Cortex of kidney (tissue), 1 donor: ENCODE results near the gene CLK2.

Source experiments
- DNase-seq: peaks from one replicate; lab custom pipeline; 2025; lab: John Stamatoyannopoulos, UW

CLK2 gene

GRCh38 chr1:155273343-155274245, at the start of gene CLK2:
Gene CLK2 (minus strand): TSS chr1:155273504. CDS start chr1:155270977, 2,527 bp downstream.
- peak; percentile 39 for DNase-seq

GRCh38 chr1:155322571-155322952, 49.3 kb upstream of the CLK2 start:
- DNase-seq = no peak

GRCh38 chr1:155321639-155322503, 48.6 kb upstream of the CLK2 start:
- no peak for DNase-seq

- DNase-seq = no peak
Measured at GRCh38 chr1:155320661-155321617, 47.6 kb upstream of the CLK2 start, which contains the start of gene RUSC1. Gene RUSC1 (plus strand): TSS chr1:155320894. CDS start chr1:155321774, 880 bp downstream.

GRCh38 chr1:155320252-155320651, 46.9 kb upstream of the CLK2 start:
- DNase-seq = no peak

- DNase-seq = no peak
Measured at GRCh38 chr1:155319536-155319935, 46.2 kb upstream of the CLK2 start.

- DNase-seq = no peak
Measured at GRCh38 chr1:155318082-155318481, 44.8 kb upstream of the CLK2 start.

GRCh38 chr1:155316922-155317321, 43.6 kb upstream of the CLK2 start:
- no peak for DNase-seq

GRCh38 chr1:155313261-155313660, 40.0 kb upstream of the CLK2 start:
- no peak for DNase-seq

GRCh38 chr1:155309423-155310021, 36.2 kb upstream of the CLK2 start:
- DNase-seq = no peak

GRCh38 chr1:155308493-155309422, 35.5 kb upstream of the CLK2 start, which contains the start of gene FDPS:
Gene FDPS (plus strand): TSS chr1:155308866. CDS start chr1:155309790, 924 bp downstream.
- peak; percentile 65 for DNase-seq

- no peak for DNase-seq
Measured at GRCh38 chr1:155307247-155307740, 34.0 kb upstream of the CLK2 start.

- DNase-seq = no peak
Measured at GRCh38 chr1:155305881-155306391, 32.6 kb upstream of the CLK2 start.

GRCh38 chr1:155304558-155305063, 31.3 kb upstream of the CLK2 start:
- DNase-seq = no peak

- no peak for DNase-seq
Measured at GRCh38 chr1:155301342-155301841, 28.1 kb upstream of the CLK2 start, which contains the start of gene PKLR. Gene PKLR (minus strand): TSS chr1:155301438. CDS start chr1:155301395, 43 bp downstream.

GRCh38 chr1:155300553-155301329, 27.4 kb upstream of the CLK2 start:
- DNase-seq = no peak

- no peak for DNase-seq
Measured at GRCh38 chr1:155300024-155300423, 26.7 kb upstream of the CLK2 start.

GRCh38 chr1:155297384-155297783, 24.1 kb upstream of the CLK2 start:
- no peak for DNase-seq
